Sigmoid colon (tissue), 7 donors: ENCODE data around the gene KIAA2012. TPM values are rescaled to one million over a fixed set of nuclear protein-coding genes. Genes with fewer than 3 reads are reported as not detected.

Source experiments
- DNase-seq: peaks from one replicate; pipeline ENCODE4 v3.0.0-alpha.2; 2019
- H3K27ac ChIP-seq, 4 donors: fragments of 200-600 bp; sonication (generic); one replicate each; pipeline ENCODE4 v1.5.1; 2016 to 2019; ENCODE audit warnings: mild to moderate bottlenecking in 1 of 4
- H3K27me3 ChIP-seq, 3 donors: fragments of 200-600 bp; sonication (generic); one replicate each; pipeline ENCODE4 v1.5.1; 2019; ENCODE audit warnings: mild to moderate bottlenecking in 1 of 3
- H3K36me3 ChIP-seq, 4 donors: fragments of 200-600 bp; sonication (generic); one replicate each; pipeline ENCODE4 v1.5.1; 2016 to 2019
- H3K4me1 ChIP-seq, 4 donors: fragments of 200-600 bp; sonication (generic); one replicate each; pipeline ENCODE4 v1.5.1; 2017 to 2019
- H3K4me3 ChIP-seq, 4 donors: fragments of 200-600 bp; sonication (generic); one replicate each; pipeline ENCODE4 v1.5.1; 2017 to 2019; ENCODE audit warnings: mild to moderate bottlenecking in 2 of 4, moderate library complexity in 1 of 4
- H3K9me3 ChIP-seq, 4 donors: fragments of 200-600 bp in 3 of 4; sonication (generic) in 3 of 4; one replicate each; pipeline versions ENCODE4 v1.5.1 to v1.6.1; 2013 to 2019
- EP300 ChIP-seq, 4 donors: sonication (generic); formaldehyde crosslinking; IDR thresholded peaks; one replicate each; pipeline ENCODE4 v1.6.1; 2017; ENCODE audit warnings: antibody characterized with exemption in 4 of 4
- POLR2A ChIP-seq, 2 donors: fragments of 450-650 bp; IDR thresholded peaks; one replicate each; pipeline ENCODE4 v1.6.1; 2016; ENCODE audit warnings: antibody characterized with exemption in 2 of 2, mild to moderate bottlenecking in 2 of 2, moderate library complexity in 2 of 2
- POLR2AphosphoS5 ChIP-seq, 4 donors: sonication (generic); formaldehyde crosslinking; IDR thresholded peaks; one replicate each; pipeline ENCODE4 v1.6.1; 2017; ENCODE audit warnings: antibody characterized with exemption in 4 of 4
- WGBS, 2 donors: extraction: QIAGEN DNeasy Blood & Tissue Kit; methylation state at CpG; one replicate each; pipeline ENCODE4 v1.1.7; 2013; 5-methylcytosine and 5-hydroxymethylcytosine counted together
- intact Hi-C: fragments of 100-400 bp; cut with DNase I; formaldehyde crosslinking; loops from one replicate; pipeline ENCODE4 v1.15.1; 2023
- polyA plus RNA-seq, 3 donors: library from polyadenylated mRNA; stranded (reverse); fragments of 200-250 nt; gene quantifications; one replicate each; pipeline ENCODE4 v1.2.3, GENCODE V29; 2013
- total RNA-seq, 4 donors: library from RNA; depleted of rRNA; stranded (reverse); fragments of >200 nt; gene quantifications; one replicate each; pipeline ENCODE4 v1.1.0, GENCODE V29; 2016
- TF ChIP-seq, protein P1 (sequence below), 4 experiments: fragments of 450-650 bp in 3 of 4; fragments of 200-600 bp in 1 of 4; IDR thresholded peaks; one replicate each; pipeline ENCODE4 v1.5.1; 2016 to 2019; ENCODE audit warnings: antibody characterized with exemption in 4 of 4, mild to moderate bottlenecking in 3 of 4, moderate library complexity in 2 of 4
- donor health status: healthy with polysubstance abuse.
- donor health status: Bipolar disorder and iron deficiency.
- donor health status: healthy.

Gene KIAA2012
- total and polyA plus RNA-seq, 7 donors: 0.04 to 0.83 (median 0.16) TPM; not detected in 4

GRCh38 chr2:202099515-202099914, 26.5 kb downstream of the KIAA2012 start:
- 49 to 77% methylated on average over 7 of the region's 7 CpGs for WGBS, 2 donors
- H3K9me3 ChIP-seq: no peaks in the 10 kb centered on the region
- no peaks in the 10 kb centered on the region for H3K27me3 ChIP-seq
- intact Hi-C loops: no loop called here
- no peak for TF ChIP-seq EP300 (IDR thresholded peaks at IDR 0.05)
- no peak for TF ChIP-seq POLR2A (IDR thresholded peaks at IDR 0.05)
- TF ChIP-seq, protein P1, sequence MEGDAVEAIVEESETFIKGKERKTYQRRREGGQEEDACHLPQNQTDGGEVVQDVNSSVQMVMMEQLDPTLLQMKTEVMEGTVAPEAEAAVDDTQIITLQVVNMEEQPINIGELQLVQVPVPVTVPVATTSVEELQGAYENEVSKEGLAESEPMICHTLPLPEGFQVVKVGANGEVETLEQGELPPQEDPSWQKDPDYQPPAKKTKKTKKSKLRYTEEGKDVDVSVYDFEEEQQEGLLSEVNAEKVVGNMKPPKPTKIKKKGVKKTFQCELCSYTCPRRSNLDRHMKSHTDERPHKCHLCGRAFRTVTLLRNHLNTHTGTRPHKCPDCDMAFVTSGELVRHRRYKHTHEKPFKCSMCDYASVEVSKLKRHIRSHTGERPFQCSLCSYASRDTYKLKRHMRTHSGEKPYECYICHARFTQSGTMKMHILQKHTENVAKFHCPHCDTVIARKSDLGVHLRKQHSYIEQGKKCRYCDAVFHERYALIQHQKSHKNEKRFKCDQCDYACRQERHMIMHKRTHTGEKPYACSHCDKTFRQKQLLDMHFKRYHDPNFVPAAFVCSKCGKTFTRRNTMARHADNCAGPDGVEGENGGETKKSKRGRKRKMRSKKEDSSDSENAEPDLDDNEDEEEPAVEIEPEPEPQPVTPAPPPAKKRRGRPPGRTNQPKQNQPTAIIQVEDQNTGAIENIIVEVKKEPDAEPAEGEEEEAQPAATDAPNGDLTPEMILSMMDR (IDR thresholded peaks at IDR 0.05): no peak
- no peak for TF ChIP-seq POLR2AphosphoS5 (IDR thresholded peaks at IDR 0.05)
- H3K36me3 ChIP-seq: no peaks in the 10 kb centered on the region
- H3K4me1 ChIP-seq: peaks cover 0 to 3% (median 0%) of the 10 kb centered on the region in 4 donors
- no peak overlapping the region for H3K27ac ChIP-seq
- DNase-seq: no peak
- no peak overlapping the region for H3K4me3 ChIP-seq

DNA sequence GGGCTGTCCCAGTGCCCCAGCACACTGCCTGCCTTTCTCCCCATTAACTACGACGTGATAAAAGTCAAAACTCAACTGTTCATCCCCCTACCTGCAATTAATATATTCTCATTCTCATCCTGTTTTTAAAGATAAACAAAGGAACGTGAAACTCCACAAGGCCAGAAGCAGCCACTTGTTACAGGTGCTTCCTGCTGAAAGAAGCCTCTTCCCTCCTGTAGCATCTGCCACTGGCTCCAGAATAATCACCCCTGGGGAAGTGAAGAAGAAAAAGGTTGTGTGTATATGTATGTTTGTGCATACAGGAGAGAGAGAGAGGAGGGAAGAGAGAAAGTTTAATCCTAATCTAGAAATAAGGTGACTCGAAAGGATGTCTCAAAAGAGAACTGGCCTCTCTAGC, 27.1 kb downstream of the KIAA2012 start:
- Histone ChIP-seq H3K27me3 (no peaks in the 10 kb centered on the region), H3K4me1 (peaks cover 0 to 3% (median 0%) of the 10 kb centered on the region in 4 donors), H3K36me3 (no peaks in the 10 kb centered on the region), H3K27ac (no peak overlapping the region), H3K4me3 (no peak overlapping the region), H3K9me3 (no peaks in the 10 kb centered on the region)
- TF ChIP-seq, protein P1 (IDR thresholded peaks at IDR 0.05): no peak
- TF ChIP-seq EP300 (IDR thresholded peaks at IDR 0.05): no peak
- TF ChIP-seq POLR2AphosphoS5 (IDR thresholded peaks at IDR 0.05): no peak
- no peak for TF ChIP-seq POLR2A (IDR thresholded peaks at IDR 0.05)
- DNase-seq: no peak
- intact Hi-C loops: no loop called here
- 46 to 76% methylated on average over 4 of the region's 4 CpGs for WGBS, 2 donors

GRCh38 chr2:202101026-202101579, 28.0 kb downstream of the KIAA2012 start:
- no peak for TF ChIP-seq POLR2AphosphoS5 (IDR thresholded peaks at IDR 0.05)
- TF ChIP-seq, protein P1 (IDR thresholded peaks at IDR 0.05): no peak
- TF ChIP-seq EP300 (IDR thresholded peaks at IDR 0.05): no peak
- TF ChIP-seq POLR2A (IDR thresholded peaks at IDR 0.05): no peak
- no peak for DNase-seq
- 86 to 94% methylated on average over 3 of the region's 3 CpGs for WGBS, 2 donors
- Histone ChIP-seq H3K4me1 (peaks cover 0 to 3% (median 0%) of the 10 kb centered on the region in 4 donors), H3K27ac (no peak overlapping the region), H3K9me3 (no peaks in the 10 kb centered on the region), H3K36me3 (no peaks in the 10 kb centered on the region), H3K27me3 (no peaks in the 10 kb centered on the region), H3K4me3 (no peak overlapping the region)
- intact Hi-C loops: no loop called here

DNA sequence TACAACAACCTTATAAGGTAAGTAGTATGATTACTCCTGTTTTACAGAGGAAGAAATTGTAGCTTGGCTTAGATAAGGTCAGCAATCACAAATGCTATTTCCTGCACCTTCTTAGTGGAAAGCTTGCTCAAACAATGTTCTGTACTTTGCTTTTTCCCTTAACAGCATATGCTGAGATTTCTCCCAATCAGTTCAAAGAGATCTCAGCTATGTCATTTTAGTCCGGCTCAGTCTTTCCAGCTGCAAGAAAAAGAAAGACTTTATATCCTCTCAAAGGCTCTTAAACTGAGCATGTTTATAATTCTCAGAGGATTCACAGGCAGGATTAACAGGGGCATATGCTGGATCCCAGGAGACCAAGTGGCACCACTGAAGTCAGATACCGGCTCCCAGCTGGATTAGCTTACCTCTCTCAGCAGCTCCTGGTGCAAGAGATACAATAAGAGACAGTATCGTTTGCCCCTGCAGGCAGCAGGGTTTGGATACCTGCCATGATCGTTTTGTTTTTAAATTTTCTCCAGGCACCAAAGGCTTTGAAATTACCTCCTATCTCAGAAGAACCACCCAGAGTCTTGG, 29.5 kb downstream of the KIAA2012 start:
- Histone ChIP-seq H3K4me3 (no peak overlapping the region), H3K27me3 (no peaks in the 10 kb centered on the region), H3K9me3 (no peaks in the 10 kb centered on the region), H3K4me1 (peaks cover 0 to 3% (median 0%) of the 10 kb centered on the region in 4 donors), H3K27ac (no peak overlapping the region), H3K36me3 (no peaks in the 10 kb centered on the region)
- TF ChIP-seq POLR2A (IDR thresholded peaks at IDR 0.05) (no peak), EP300 (IDR thresholded peaks at IDR 0.05) (no peak), POLR2AphosphoS5 (IDR thresholded peaks at IDR 0.05) (no peak)
- TF ChIP-seq, protein P1 (IDR thresholded peaks at IDR 0.05): no peak
- intact Hi-C loops: no loop called here
- DNase-seq: no peak
- 59% methylated on average over 4 of the region's 4 CpGs for WGBS, 2 donors
